ENCODE data around the gene PLXND1.
"Not testable (repeated sequence)": the region's sequence is repeated elsewhere in the genome, so short reads cannot be mapped to it uniquely, and the experiment has no call there.

The PLXND1 gene

GRCh38 chr3:129518038-129518561 is 88.4 kb downstream of the PLXND1 start:
- DNase-seq (ENCODE audit: extremely low spot score): no peak
- POLR2A ChIA-PET: interaction anchor here (0.5 kb wide), 1 partner anchor 353 kb away, joined by 9 read pairs; no protein-coding TSS in a partner anchor
- CTCF ChIA-PET: interaction anchor here (1.2 to 1.5 kb wide), 2 partner anchors 9 to 45 kb away, joined by 3 read pairs; no protein-coding TSS in a partner anchor
- TF ChIP-seq, protein P1, sequence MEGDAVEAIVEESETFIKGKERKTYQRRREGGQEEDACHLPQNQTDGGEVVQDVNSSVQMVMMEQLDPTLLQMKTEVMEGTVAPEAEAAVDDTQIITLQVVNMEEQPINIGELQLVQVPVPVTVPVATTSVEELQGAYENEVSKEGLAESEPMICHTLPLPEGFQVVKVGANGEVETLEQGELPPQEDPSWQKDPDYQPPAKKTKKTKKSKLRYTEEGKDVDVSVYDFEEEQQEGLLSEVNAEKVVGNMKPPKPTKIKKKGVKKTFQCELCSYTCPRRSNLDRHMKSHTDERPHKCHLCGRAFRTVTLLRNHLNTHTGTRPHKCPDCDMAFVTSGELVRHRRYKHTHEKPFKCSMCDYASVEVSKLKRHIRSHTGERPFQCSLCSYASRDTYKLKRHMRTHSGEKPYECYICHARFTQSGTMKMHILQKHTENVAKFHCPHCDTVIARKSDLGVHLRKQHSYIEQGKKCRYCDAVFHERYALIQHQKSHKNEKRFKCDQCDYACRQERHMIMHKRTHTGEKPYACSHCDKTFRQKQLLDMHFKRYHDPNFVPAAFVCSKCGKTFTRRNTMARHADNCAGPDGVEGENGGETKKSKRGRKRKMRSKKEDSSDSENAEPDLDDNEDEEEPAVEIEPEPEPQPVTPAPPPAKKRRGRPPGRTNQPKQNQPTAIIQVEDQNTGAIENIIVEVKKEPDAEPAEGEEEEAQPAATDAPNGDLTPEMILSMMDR (IDR thresholded peaks at IDR 0.05; ENCODE audit: control extremely low read depth, extremely low read depth, low read depth, missing control alignments): no peak

DNA sequence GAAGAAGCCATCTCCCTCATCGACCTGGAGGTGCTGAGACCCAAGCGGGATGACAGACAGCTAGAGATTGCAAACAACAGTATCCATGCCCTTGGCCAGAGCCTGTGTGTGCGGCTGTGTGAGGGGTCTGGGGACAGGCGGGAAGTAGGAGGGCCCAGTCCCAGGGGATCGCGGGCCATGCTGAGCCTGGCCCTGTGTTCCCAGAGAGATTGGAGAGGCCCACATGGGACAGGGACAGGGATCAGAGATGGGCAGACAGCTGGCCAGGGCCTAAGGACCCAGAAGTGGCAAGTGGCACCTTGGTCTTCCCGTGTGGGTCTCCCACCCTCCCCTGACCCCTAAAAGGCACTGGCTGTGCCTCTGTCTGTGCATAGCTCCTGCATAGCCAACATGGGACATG is 89.0 kb downstream of the PLXND1 start:
- TF ChIP-seq, protein P1 (IDR thresholded peaks at IDR 0.05; ENCODE audit: control extremely low read depth, extremely low read depth, low read depth, missing control alignments): no peak
- CTCF ChIA-PET: interaction anchor here (1.2 to 1.5 kb wide), 2 partner anchors 9 to 45 kb away, joined by 3 read pairs; no protein-coding TSS in a partner anchor
- DNase-seq (ENCODE audit: extremely low spot score): no peak
- POLR2A ChIA-PET: interaction anchor here (0.5 kb wide), 1 partner anchor 354 kb away, joined by 9 read pairs; no protein-coding TSS in a partner anchor

- DNase-seq (ENCODE audit: extremely low spot score); CTCF ChIA-PET; POLR2A ChIA-PET: not testable (repeated sequence)
Measured at GRCh38 chr3:129515821-129516432, 90.5 kb downstream of the PLXND1 start.

DNA sequence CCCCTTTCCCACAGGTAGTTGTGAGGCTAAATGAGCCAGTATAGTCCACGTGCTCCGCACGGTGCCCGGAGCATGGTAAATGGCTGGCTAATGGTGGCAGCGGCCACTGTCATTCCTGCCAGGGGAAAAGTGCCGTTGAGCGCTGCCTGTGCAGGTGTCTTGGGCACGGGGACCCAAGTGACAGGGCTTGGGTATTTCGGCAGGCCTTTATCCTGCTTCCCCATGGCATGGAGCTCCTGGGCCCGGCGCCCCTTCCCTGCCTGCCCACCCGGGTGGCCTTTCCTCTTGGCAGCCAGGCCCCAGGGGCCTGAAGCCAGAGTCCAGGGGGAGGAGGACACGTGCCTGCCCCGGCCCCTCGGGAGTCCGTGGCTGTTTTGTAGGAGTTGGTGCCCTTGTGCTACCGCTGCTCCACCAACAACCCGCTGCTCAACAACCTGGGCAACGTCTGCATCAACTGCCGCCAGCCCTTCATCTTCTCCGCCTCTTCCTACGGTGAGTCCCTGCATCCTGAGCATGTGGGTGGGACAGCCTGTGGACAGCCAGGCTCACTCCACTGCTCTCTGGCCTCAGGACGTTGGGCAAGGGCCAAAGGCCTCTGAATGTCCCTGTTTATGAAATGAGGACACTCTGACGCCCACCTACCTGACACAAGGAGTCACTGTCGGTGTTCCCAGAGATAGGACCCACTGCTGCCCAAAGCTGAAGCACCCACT is 91.2 kb downstream of the PLXND1 start:
- DNase-seq (ENCODE audit: extremely low spot score); POLR2A ChIA-PET: not testable (repeated sequence)
- CTCF ChIA-PET: interaction anchor here (1.3 kb wide), 1 partner anchor 8 kb away, joined by 6 read pairs; no protein-coding TSS in a partner anchor

- CTCF ChIA-PET: interaction anchor here (1.3 kb wide), 1 partner anchor 9 kb away, joined by 6 read pairs; no protein-coding TSS in a partner anchor
- POLR2A ChIA-PET: no interaction called here
- no peak for DNase-seq (ENCODE audit: extremely low spot score)
- TF ChIP-seq, protein P1 (IDR thresholded peaks at IDR 0.05; ENCODE audit: control extremely low read depth, extremely low read depth, low read depth, missing control alignments): no peak
Measured at GRCh38 chr3:129514563-129514962, 91.9 kb downstream of the PLXND1 start.

DNA sequence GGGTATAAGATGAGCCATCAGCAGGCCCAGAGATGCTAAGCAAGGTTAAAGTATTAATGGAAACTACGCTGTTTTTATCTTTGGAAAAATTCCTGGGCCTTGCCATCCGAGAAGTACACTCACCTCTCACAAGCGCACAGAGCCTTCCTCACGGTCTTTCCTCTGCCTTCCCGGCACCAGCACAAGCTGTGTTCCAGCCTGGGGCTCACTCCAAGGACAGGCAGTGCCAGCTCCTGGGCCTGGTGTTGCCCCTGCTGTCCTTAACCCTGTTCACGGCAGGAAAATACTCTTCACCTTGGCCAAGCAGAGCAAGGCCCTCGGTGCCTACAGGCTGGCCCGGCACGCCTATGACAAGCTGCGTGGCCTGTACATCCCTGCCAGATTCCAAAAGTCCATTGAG is 92.4 kb downstream of the PLXND1 start:
- CTCF ChIA-PET: interaction anchor here (1.3 kb wide), 1 partner anchor 9 kb away, joined by 6 read pairs; no protein-coding TSS in a partner anchor
- POLR2A ChIA-PET: no interaction called here
- no peak for DNase-seq (ENCODE audit: extremely low spot score)
- TF ChIP-seq, protein P1 (IDR thresholded peaks at IDR 0.05; ENCODE audit: control extremely low read depth, extremely low read depth, low read depth, missing control alignments): no peak

GRCh38 chr3:129513705-129514104 is 92.8 kb downstream of the PLXND1 start:
- CTCF ChIA-PET: interaction anchor here (1.3 kb wide), 1 partner anchor 10 kb away, joined by 6 read pairs; no protein-coding TSS in a partner anchor
- POLR2A ChIA-PET: no interaction called here
- TF ChIP-seq, protein P1 (IDR thresholded peaks at IDR 0.05; ENCODE audit: control extremely low read depth, extremely low read depth, low read depth, missing control alignments): no peak
- no peak for DNase-seq (ENCODE audit: extremely low spot score)
